Panc1 (cell line): ENCODE results near the gene PSMD3. TPM values are rescaled to one million over a fixed set of nuclear protein-coding genes. Genes with fewer than 3 reads are reported as not detected.

Experiments
- ATAC-seq: fragments of 200-7000 bp; cut with Tn5 transposase; 2 replicates; pipeline ENCODE4 v1.9.1; 2020; ENCODE audit warnings: mild to moderate bottlenecking, moderate library complexity
- BruUV-seq: library from RNA; stranded (reverse); fragments of 400-500 nt; replicated peaks from 2 replicates; lab custom pipeline; 2021; lab: Mats Ljungman, UMichigan
- CTCF ChIA-PET: fragments of 300-600 bp; sonication (Branson Sonifier 250); formaldehyde crosslinking; loops from one replicate; lab custom pipeline; 2022; ENCODE audit warnings: antibody characterized with exemption; lab: Charles Lee
- POLR2A ChIA-PET: fragments of 300-600 bp; sonication (Branson Sonifier 250); formaldehyde crosslinking; loops from one replicate; lab custom pipeline; 2022; ENCODE audit warnings: antibody characterized with exemption; lab: Charles Lee
- DNase-seq: peaks from one replicate; pipeline ENCODE4 v3.0.0-alpha.2; 2010; ENCODE audit warnings: low read depth, low spot score
- H3K27ac ChIP-seq: 2 replicates; pipeline ENCODE4 v1.5.1; 2011; ENCODE audit warnings: mild to moderate bottlenecking, low read length, inconsistent platforms
- H3K27me3 ChIP-seq: fragments of 200-500 bp; sonication (Bioruptor generic); 2 replicates; pipeline ENCODE4 v1.6.0; 2014; ENCODE audit warnings: low read length, inconsistent platforms; ENCODE audit not compliant: control insufficient read depth, insufficient read depth
- H3K36me3 ChIP-seq: fragments of 200-500 bp; sonication (Bioruptor generic); 2 replicates; pipeline ENCODE4 v1.5.1; 2014; ENCODE audit warnings: inconsistent platforms, mild to moderate bottlenecking, low read length, moderate library complexity; ENCODE audit not compliant: control insufficient read depth, insufficient read depth
- H3K4me1 ChIP-seq: 2 replicates; pipeline ENCODE4 v1.5.1; 2011; ENCODE audit warnings: inconsistent platforms, mild to moderate bottlenecking, low read length, moderate library complexity; ENCODE audit not compliant: control insufficient read depth, insufficient read depth
- H3K4me3 ChIP-seq, 2 experiments: 2 replicates each; pipeline ENCODE4 v1.5.1; 2011 to 2012; ENCODE audit warnings: low read depth in 2 of 2, low read length in 2 of 2, mild to moderate bottlenecking in 2 of 2, inconsistent platforms in 1 of 2, moderate library complexity in 1 of 2
- H3K9me3 ChIP-seq: fragments of 200-500 bp; sonication (Bioruptor generic); 2 replicates; pipeline ENCODE4 v1.5.1; 2014; ENCODE audit warnings: low read depth, mild to moderate bottlenecking, inconsistent platforms, low read length, moderate library complexity; ENCODE audit not compliant: control insufficient read depth, insufficient read depth
- CTCF ChIP-seq: fragments of 450-650 bp; IDR thresholded peaks from 2 replicates; pipeline ENCODE4 v1.5.1; 2017; ENCODE audit warnings: mild to moderate bottlenecking
- POLR2AphosphoS5 ChIP-seq: IDR thresholded peaks from 2 replicates; pipeline ENCODE4 v1.6.1; 2012; ENCODE audit warnings: mild to moderate bottlenecking, low read depth, low read length, moderate library complexity
- SIN3A ChIP-seq: IDR thresholded peaks from 2 replicates; pipeline ENCODE4 v1.6.1; 2012; ENCODE audit warnings: low read depth, mild to moderate bottlenecking, low read length, moderate library complexity, borderline replicate concordance; ENCODE audit not compliant: insufficient read depth
- TCF7L2 ChIP-seq: IDR thresholded peaks from 2 replicates; pipeline ENCODE4 v1.6.1; 2011; ENCODE audit warnings: mild to moderate bottlenecking, low read depth, low read length, inconsistent platforms
- in situ Hi-C: cut with HindIII; loops from 2 replicates; pipeline ENCODE4 v1.10.0; 2016; ENCODE audit warnings: low sequenced_read_pairs, low pct_unique_long_range_greater_than_20kb
- intact Hi-C: fragments of 100-400 bp; cut with micrococcal nuclease; formaldehyde crosslinking; loops from one replicate; pipeline ENCODE4 v1.10.0; 2022; ENCODE audit not compliant: unreplicated experiment
- total RNA-seq: library from RNA; stranded (reverse); gene quantifications from one replicate; pipeline ENCODE4 v1.2.1, GENCODE V29; 2021; ENCODE audit not compliant: unreplicated experiment
- TF ChIP-seq, protein P1 (sequence below), 2 experiments: IDR thresholded peaks; 2 replicates each; pipeline ENCODE4 v1.6.1; 2011 to 2012; ENCODE audit warnings: low read depth in 2 of 2, control low read depth in 1 of 2, low read length in 1 of 2, mild to moderate bottlenecking in 1 of 2, moderate library complexity in 1 of 2; ENCODE audit not compliant: insufficient read depth in 1 of 2

The PSMD3 gene
- total RNA-seq, 1 experiment from 2014 or later, result 175 TPM

- in situ Hi-C loops, result no loop called here
- TF ChIP-seq, protein P1, sequence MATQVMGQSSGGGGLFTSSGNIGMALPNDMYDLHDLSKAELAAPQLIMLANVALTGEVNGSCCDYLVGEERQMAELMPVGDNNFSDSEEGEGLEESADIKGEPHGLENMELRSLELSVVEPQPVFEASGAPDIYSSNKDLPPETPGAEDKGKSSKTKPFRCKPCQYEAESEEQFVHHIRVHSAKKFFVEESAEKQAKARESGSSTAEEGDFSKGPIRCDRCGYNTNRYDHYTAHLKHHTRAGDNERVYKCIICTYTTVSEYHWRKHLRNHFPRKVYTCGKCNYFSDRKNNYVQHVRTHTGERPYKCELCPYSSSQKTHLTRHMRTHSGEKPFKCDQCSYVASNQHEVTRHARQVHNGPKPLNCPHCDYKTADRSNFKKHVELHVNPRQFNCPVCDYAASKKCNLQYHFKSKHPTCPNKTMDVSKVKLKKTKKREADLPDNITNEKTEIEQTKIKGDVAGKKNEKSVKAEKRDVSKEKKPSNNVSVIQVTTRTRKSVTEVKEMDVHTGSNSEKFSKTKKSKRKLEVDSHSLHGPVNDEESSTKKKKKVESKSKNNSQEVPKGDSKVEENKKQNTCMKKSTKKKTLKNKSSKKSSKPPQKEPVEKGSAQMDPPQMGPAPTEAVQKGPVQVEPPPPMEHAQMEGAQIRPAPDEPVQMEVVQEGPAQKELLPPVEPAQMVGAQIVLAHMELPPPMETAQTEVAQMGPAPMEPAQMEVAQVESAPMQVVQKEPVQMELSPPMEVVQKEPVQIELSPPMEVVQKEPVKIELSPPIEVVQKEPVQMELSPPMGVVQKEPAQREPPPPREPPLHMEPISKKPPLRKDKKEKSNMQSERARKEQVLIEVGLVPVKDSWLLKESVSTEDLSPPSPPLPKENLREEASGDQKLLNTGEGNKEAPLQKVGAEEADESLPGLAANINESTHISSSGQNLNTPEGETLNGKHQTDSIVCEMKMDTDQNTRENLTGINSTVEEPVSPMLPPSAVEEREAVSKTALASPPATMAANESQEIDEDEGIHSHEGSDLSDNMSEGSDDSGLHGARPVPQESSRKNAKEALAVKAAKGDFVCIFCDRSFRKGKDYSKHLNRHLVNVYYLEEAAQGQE (IDR thresholded peaks at IDR 0.05; ENCODE audit: insufficient read depth in 1 of 2, low read depth in 2 of 2, low read length in 1 of 2), result no peak
- TF ChIP-seq SIN3A (no peak), POLR2AphosphoS5 (no peak), CTCF (no peak), TCF7L2 (no peak)
- H3K4me3 ChIP-seq, result no peak overlapping the region
- DNase-seq (no peak), ATAC-seq (no peak)
- intact Hi-C loops, result loop anchor here (10.0 kb wide), 1 partner anchor 95 kb away; no protein-coding TSS in a partner anchor
- H3K27ac ChIP-seq, result no peak overlapping the region
- H3K9me3 ChIP-seq, result no peaks in the 10 kb centered on the region
- H3K27me3 ChIP-seq, result peaks cover 3% of the 10 kb centered on the region; the same call in 1 of the 2 replicates
- H3K4me1 ChIP-seq, result no peaks in the 10 kb centered on the region
- H3K36me3 ChIP-seq, result no peaks in the 10 kb centered on the region
- BruUV-seq, result no TSS peak
- ChIA-PET CTCF (no interaction called here), POLR2A (no interaction called here)
Observed at GRCh38 chr17:39970157-39970692, 10.4 kb upstream of the PSMD3 start.

DNA sequence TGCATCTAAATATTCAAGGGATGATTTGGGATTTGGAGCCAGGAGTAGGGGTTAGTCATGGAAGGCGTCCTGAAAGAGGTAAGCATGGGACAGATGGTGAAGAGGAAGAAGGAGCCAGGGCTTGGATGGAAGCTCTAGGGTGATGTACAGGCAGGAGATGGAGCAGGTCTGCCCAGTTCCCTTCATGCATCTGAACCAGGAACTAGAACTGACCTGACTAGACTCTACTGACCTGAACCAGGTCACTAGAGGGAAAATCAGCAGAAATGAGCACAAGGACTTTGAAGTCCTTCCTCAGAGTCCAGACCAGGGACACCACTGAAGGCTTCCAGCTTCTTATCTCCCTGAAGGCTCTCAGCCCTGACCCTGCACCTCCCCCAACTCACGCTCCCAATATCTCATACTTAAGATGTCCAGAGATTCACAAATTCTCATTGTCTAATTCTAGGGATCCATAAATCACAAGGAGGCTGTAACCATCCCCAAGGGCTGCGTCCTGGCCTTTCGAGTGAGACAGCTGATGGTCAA is 9.5 kb upstream of the PSMD3 start:
- POLR2A ChIA-PET, result no interaction called here
- CTCF ChIA-PET, result no interaction called here
- ATAC-seq (no peak; the same call in 1 of the 2 replicates), DNase-seq (no peak)
- in situ Hi-C loops (no loop called here), intact Hi-C loops (loop anchor here (10.0 kb wide), 1 partner anchor 96 kb away; no protein-coding TSS in a partner anchor)
- H3K27ac ChIP-seq, result no peak overlapping the region
- BruUV-seq, result no TSS peak
- peaks cover 3% of the 10 kb centered on the region; the same call in 1 of the 2 replicates for H3K27me3 ChIP-seq
- no peaks in the 10 kb centered on the region for H3K4me1 ChIP-seq
- H3K36me3 ChIP-seq, result no peaks in the 10 kb centered on the region
- TF ChIP-seq SIN3A (no peak), CTCF (no peak), TCF7L2 (no peak), POLR2AphosphoS5 (no peak)
- TF ChIP-seq, protein P1 (IDR thresholded peaks at IDR 0.05; ENCODE audit: insufficient read depth in 1 of 2, low read depth in 2 of 2, low read length in 1 of 2), result no peak
- no peak overlapping the region for H3K4me3 ChIP-seq
- no peaks in the 10 kb centered on the region for H3K9me3 ChIP-seq
